ENCODE measurements around the gene ECD.
A peak's percentile ranks its signal among the peaks of the same experiment; 100 is the strongest.
"Not testable (repeated sequence)": the region's sequence is repeated elsewhere in the genome, so short reads cannot be mapped to it uniquely, and the experiment has no call there.

Gene ECD

DNA sequence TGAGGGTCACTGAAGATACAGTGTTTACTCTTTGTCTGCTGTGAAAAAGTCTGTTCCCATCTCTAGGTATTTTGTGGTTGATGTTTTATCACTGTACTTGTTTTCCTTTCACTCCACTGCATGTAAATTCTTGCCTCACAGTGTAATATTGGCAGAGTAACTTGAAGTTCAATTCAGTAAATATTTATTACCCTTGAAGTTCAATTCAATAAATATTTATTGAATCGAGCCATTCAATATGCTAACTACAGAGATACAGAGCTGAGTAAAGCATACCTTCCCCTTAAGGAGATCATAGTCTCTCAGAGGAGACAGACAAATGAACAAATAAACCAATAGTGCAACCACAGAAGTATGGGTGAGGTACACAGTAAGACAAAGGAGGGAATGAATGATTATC is 48.4 kb downstream of the ECD start:
- H3K4me3 ChIP-seq (ENCODE audit: low read length), result no peak overlapping the region
- DNase-seq (ENCODE audit: low read depth), result no peak
- TF ChIP-seq, protein P1, sequence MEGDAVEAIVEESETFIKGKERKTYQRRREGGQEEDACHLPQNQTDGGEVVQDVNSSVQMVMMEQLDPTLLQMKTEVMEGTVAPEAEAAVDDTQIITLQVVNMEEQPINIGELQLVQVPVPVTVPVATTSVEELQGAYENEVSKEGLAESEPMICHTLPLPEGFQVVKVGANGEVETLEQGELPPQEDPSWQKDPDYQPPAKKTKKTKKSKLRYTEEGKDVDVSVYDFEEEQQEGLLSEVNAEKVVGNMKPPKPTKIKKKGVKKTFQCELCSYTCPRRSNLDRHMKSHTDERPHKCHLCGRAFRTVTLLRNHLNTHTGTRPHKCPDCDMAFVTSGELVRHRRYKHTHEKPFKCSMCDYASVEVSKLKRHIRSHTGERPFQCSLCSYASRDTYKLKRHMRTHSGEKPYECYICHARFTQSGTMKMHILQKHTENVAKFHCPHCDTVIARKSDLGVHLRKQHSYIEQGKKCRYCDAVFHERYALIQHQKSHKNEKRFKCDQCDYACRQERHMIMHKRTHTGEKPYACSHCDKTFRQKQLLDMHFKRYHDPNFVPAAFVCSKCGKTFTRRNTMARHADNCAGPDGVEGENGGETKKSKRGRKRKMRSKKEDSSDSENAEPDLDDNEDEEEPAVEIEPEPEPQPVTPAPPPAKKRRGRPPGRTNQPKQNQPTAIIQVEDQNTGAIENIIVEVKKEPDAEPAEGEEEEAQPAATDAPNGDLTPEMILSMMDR (conservative IDR thresholded peaks at IDR 0.05; ENCODE audit: low read depth, low read length), result no peak

DNA sequence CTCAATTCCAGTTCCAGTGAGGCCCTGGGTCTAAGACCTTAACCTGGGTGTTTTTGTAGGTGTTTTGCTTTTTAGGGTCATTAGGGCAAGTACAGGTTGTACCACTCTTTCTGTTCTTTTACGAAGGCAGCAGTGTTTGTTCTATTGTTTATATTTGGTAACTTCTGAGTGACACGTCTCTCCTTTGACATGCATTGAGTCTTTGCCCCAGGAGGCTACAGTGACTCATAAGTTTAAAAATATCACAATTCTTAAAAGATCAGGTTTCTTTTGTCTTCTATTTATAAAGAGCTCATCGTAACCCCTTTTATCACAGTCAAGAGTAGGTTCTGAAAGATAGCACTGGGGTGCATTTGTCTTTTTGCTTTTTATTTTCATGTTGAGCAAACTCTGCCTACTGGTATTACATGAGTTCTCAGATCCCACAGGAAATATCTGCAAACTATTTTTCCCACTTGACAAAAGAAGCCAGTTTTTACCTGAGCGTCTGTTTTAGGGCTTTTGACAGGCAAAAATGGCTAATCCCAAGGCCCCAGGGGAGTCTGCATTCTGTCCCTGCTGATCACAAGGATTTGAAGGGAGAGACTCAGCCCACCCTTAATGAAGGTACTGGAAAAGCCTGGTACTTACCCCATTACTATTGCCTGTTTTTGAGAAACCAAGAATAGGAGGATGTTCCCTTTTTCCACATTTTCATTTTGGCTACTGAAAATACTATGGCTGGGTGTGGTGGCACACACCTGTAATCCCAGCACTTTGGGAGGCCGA is 49.6 kb downstream of the ECD start:
- TF ChIP-seq, protein P1 (conservative IDR thresholded peaks at IDR 0.05; ENCODE audit: low read depth, low read length), result no peak
- DNase-seq (ENCODE audit: low read depth), result no peak
- no peak overlapping the region for H3K4me3 ChIP-seq (ENCODE audit: low read length)

DNA sequence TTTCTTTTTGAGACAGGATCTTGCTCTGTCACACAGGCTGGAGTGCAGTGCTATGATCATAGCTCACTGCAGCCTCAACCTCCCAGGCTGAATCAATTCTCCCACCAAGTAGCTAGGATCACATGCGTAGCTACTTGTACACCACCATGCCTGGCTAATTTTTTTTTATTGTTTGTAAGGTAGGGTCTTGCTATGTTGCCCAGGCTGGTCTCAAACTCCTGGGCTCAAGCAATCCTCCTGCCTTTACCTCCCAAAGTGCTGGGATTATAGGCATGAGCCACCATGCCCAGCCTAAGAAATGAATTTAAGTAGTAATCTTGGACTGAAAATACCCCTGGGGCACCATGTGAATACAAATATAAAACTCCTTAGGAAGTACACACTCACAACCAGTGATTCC is 51.8 kb downstream of the ECD start:
- TF ChIP-seq, protein P1 (conservative IDR thresholded peaks at IDR 0.05; ENCODE audit: low read depth, low read length), result no peak
- no peak for DNase-seq (ENCODE audit: low read depth)
- H3K4me3 ChIP-seq (ENCODE audit: low read length), result no peak overlapping the region

DNA sequence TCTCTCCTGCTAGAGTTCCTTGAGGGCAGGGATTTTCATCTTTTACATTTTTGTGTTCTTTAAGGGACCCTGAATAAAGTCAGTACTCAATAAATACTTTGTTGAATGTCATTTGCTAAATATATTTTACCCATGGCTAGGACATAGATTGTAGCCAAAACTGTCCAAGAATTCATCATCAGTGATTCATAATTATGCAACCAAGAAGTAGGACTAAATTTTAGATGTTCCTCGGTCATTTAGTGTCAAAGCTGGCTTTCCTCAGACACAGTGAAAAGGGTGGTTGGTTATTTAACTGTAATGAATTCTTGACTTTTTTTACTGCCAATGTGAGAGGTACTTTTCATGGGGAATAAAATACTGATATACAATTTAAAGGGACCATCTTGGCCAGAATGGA is 54.3 kb downstream of the ECD start:
- no peak overlapping the region for H3K4me3 ChIP-seq (ENCODE audit: low read length)
- TF ChIP-seq, protein P1 (conservative IDR thresholded peaks at IDR 0.05; ENCODE audit: low read depth, low read length), result no peak
- no peak for DNase-seq (ENCODE audit: low read depth)

DNA sequence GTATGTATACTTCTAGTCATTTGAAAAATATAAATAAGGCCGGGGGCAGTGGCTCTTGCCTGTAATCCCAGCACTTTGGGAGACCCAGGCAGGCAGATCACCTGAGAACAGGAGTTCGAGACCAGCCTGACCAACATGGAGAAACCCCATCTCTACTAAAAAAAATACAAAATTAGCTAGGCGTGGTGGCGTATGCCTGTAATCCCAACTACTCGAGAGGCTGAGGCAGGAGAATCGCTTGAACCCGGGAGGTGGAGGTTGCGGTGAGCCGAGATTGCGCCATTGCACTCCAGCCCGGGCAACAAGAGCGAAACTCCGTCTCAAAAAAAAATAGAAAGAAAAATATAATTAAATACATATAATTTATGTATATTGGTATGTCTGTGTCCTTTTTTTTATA is 55.8 kb downstream of the ECD start:
- DNase-seq (ENCODE audit: low read depth); H3K4me3 ChIP-seq (ENCODE audit: low read length): not testable (repeated sequence)

DNA sequence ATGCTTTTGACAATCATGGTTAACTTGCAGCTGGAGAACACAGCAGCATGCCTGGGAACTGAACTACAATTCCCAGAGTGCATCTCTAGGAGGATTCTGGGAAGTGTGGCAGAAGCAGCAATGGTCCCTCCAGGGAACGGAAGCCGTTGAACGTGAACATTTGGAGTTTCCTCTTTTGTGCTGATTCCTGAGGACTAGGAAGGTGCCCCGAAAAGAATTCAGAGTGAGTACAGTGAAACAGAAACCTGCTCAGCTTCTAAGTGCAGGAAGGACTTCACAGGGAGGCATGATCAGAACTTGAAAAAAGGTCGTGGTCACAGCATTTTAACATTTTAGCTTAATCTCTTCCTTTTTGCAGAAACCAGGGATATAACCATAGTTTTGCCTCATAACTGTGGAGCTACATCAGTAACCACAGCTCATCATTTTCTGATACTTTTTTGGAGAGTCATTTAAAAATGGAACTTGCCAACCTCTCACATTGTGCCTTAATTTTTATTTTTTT is 57.4 kb downstream of the ECD start, which contains the start of gene NUDT13:
Gene NUDT13, plus strand, starts transcription at position 111 of the 505 bp plus-strand sequence. CDS start 3,911 bp downstream, outside the sequence.
- TF ChIP-seq, protein P1 (conservative IDR thresholded peaks at IDR 0.05; ENCODE audit: low read depth, low read length), result no peak
- peak within 1 kb of the TSS; percentile 64 for H3K4me3 ChIP-seq (ENCODE audit: low read length)
- no peak for DNase-seq (ENCODE audit: low read depth)

DNA sequence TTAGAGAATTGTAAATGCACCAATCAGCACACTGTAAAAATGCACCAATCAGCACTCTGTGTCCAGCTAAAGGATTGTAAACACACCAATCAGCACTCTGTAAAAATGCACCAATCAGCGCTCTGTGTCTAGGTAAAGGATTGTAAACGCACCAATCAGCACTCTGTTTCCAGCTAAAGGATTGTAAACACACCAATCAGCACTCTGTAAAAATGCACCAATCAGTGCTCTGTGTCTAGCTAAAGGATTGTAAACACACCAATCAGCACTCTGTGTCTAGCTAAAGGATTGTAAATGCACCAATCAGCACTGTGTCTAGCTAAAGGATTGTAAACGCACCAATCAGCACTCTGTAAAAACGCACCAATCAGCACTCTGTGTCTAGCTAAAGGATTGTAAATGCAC is 58.6 kb downstream of the ECD start:
- DNase-seq (ENCODE audit: low read depth); H3K4me3 ChIP-seq (ENCODE audit: low read length): not testable (repeated sequence)

DNA sequence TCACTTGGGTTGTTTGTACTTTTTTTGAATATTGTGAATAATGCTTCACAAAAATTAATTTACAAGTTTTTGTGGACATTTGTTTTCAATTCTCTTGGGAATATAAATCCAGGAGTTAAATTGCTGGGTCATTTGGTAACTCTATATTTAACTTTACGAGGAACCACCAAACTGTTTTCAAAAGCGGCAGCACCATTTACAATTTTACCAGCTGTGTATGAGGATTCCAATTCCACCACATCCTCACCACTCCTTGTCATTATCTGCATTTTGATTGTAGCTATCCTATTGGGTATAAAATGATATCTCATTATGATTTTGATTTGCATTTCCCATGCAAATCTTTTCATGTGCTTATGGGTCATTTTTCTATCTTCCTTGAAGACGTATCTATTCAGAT is 61.5 kb downstream of the ECD start:
- TF ChIP-seq, protein P1 (conservative IDR thresholded peaks at IDR 0.05; ENCODE audit: low read depth, low read length), result no peak
- no peak overlapping the region for H3K4me3 ChIP-seq (ENCODE audit: low read length)
- no peak for DNase-seq (ENCODE audit: low read depth)

Measured in retinal pigment epithelial cell (primary cell).